Nasal cavity respiratory epithelium epithelial cell of viscerocranial mucosa (primary cell): ENCODE results near the gene ZFC3H1. TPM values are rescaled to one million over a fixed set of nuclear protein-coding genes. Genes with fewer than 3 reads are reported as not detected.

ENCODE experiments used
- total RNA-seq: library from RNA; depleted of rRNA; stranded (reverse); fragments of >200 nt; gene quantifications from 2 replicates; pipeline ENCODE4 v1.2.3, GENCODE V29; 2014

The ZFC3H1 gene, protein sequence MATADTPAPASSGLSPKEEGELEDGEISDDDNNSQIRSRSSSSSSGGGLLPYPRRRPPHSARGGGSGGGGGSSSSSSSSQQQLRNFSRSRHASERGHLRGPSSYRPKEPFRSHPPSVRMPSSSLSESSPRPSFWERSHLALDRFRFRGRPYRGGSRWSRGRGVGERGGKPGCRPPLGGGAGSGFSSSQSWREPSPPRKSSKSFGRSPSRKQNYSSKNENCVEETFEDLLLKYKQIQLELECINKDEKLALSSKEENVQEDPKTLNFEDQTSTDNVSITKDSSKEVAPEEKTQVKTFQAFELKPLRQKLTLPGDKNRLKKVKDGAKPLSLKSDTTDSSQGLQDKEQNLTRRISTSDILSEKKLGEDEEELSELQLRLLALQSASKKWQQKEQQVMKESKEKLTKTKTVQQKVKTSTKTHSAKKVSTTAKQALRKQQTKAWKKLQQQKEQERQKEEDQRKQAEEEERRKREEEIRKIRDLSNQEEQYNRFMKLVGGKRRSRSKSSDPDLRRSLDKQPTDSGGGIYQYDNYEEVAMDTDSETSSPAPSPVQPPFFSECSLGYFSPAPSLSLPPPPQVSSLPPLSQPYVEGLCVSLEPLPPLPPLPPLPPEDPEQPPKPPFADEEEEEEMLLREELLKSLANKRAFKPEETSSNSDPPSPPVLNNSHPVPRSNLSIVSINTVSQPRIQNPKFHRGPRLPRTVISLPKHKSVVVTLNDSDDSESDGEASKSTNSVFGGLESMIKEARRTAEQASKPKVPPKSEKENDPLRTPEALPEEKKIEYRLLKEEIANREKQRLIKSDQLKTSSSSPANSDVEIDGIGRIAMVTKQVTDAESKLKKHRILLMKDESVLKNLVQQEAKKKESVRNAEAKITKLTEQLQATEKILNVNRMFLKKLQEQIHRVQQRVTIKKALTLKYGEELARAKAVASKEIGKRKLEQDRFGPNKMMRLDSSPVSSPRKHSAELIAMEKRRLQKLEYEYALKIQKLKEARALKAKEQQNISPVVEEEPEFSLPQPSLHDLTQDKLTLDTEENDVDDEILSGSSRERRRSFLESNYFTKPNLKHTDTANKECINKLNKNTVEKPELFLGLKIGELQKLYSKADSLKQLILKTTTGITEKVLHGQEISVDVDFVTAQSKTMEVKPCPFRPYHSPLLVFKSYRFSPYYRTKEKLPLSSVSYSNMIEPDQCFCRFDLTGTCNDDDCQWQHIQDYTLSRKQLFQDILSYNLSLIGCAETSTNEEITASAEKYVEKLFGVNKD (N-terminal part only)
- total RNA-seq: 20.8 and 48.3 TPM in 2 replicates

DNA sequence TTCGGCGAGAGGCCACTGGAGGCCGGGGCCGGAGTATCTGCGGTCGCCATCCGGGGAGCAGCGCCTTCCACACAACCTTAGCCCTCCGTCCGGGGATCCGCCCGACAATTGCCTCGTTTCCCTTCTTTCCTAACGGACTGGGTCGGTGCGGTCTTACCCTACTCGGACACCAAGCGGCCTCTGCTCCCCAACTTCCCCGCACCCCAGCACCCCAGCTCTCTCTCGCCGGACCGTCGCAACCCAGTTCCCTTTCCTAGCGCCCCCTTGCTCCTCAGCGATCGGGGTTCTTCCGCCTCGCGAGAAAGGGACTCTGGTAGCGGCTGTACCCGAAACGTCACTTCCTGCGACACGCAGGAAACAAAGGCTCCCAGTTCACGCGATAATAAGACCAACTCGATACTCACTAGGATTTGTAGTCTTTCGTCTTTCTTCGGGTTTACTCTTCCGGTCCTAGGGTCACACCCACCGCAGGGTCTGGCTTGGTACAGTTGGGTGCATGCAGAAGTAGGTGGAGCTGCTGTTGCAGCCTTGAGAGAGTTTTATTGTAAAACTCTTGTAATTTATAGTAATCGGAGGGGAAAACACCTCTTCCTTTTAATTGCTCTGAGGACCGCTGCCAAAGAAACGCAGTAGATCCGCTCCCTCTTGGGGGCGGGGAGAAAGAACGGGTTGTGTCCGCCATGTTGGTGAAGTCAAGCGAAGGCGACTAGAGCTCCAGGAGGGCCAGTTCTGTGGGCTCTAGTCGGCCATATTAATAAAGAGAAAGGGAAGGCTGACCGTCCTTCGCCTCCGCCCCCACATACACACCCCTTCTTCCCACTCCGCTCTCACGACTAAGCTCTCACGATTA is at the start of gene ZFC3H1, which contains the start of gene THAP2:
Gene ZFC3H1, minus strand, starts transcription at position 288 of the 850 bp plus-strand sequence. Its CDS starts 238 bp downstream, at position 50.
Gene THAP2, plus strand, starts transcription at position 741 of the 850 bp plus-strand sequence. CDS start 209 bp downstream, outside the sequence.

DNA sequence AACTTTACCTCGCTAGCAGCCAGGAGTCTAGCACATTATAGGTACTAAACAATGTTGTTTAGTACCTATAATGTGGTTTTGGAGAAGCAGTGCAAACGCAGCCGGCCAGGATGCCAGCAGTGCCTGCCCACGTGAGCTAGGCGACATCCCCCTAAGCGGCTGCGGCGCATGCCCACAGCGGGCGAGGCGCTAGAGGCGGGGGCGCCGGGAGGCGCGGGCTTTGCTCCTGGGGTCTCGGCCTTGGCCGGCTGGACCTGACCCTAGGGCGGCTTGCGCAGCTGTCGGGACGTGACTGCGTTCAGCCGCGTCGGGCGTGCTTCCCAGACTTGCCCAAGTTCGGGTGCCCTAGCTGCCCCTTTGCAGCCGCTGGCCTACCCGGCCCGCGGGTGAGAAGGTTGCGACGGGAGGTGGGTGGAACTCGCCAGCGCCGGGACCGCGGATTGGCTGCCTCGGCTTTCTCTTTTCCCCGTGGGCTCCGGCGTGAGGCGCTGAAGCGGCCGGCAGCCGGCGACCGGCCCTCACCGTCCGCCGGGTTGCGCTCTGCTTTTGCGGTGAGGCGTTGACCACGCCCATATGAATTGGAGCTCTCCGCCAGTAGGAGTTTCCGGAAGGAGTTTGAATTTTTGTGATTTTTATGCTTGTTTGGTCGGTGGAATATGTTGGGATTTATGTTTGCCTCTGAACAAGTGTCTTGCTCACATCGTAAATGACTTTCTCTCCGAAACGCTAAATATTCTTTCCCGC is 22.4 kb upstream of the ZFC3H1 start, which contains the start of gene TMEM19:
Gene TMEM19, plus strand, starts transcription at position 169 of the 744 bp plus-strand sequence. CDS start 599 bp downstream, outside the sequence.

Other genes starting within 250 kb of the ZFC3H1 start
- gene LGR5, start 224.1 kb downstream of the ZFC3H1 start, total RNA-seq: not detected in 2 replicates
- 3.8 and 9.6 TPM in 2 replicates for gene THAP2, start 453 bp upstream of the ZFC3H1 start, total RNA-seq
- 32.5 and 40.7 TPM in 2 replicates for gene TMEM19, start 22.2 kb upstream of the ZFC3H1 start, total RNA-seq
- gene RAB21, start 91.0 kb upstream of the ZFC3H1 start, total RNA-seq: 17.4 and 74.5 TPM in 2 replicates
- gene TBC1D15, start 175.9 kb upstream of the ZFC3H1 start, total RNA-seq: 17.4 and 37.4 TPM in 2 replicates